ENCODE data around the gene CPM. TPM values are rescaled to one million over a fixed set of nuclear protein-coding genes. Genes with fewer than 3 reads are reported as not detected.

The CPM gene
- total RNA-seq, 1 experiment from 2014 or later: 0.96 TPM

GRCh38 chr12:68808388-68809189 is 124.4 kb downstream of the CPM start (continued):
- TF ChIP-seq USF2 (CRISPR knock-in tag; IDR thresholded peaks at IDR 0.05): no peak
- TF ChIP-seq ZBTB43 (CRISPR knock-in tag; IDR thresholded peaks at IDR 0.05): no peak
- TF ChIP-seq ESRRA (CRISPR knock-in tag; IDR thresholded peaks at IDR 0.05; ENCODE audit: borderline replicate concordance): no peak
- TF ChIP-seq FOXP4 (CRISPR knock-in tag; IDR thresholded peaks at IDR 0.05): no peak
- TF ChIP-seq ZNF423 (CRISPR knock-in tag; IDR thresholded peaks at IDR 0.05): peak; percentile 15; the same call in 1 of the 2 replicates
- TF ChIP-seq GABPB1 (CRISPR knock-in tag; IDR thresholded peaks at IDR 0.05): peak; percentile 16; the same call in 1 of the 2 replicates
- TF ChIP-seq STAT6 (CRISPR knock-in tag; conservative IDR thresholded peaks at IDR 0.05; ENCODE audit: low read depth): no peak
- no peak for TF ChIP-seq TEAD4 (CRISPR knock-in tag; IDR thresholded peaks at IDR 0.05)
- TF ChIP-seq ZNF532 (CRISPR knock-in tag; IDR thresholded peaks at IDR 0.05; ENCODE audit: borderline replicate concordance): no peak
- 0 out of 2 replicates have a peak, but pooled peaks have one; percentile 4 for TF ChIP-seq NFATC4 (CRISPR knock-in tag; IDR thresholded peaks at IDR 0.05)
- TF ChIP-seq SMAD3 (CRISPR knock-in tag; IDR thresholded peaks at IDR 0.05; ENCODE audit: borderline replicate concordance): no peak
- TF ChIP-seq ZNF138 (CRISPR knock-in tag; conservative IDR thresholded peaks at IDR 0.05): no peak
- TF ChIP-seq SMAD4 (CRISPR knock-in tag; IDR thresholded peaks at IDR 0.05): no peak
- TF ChIP-seq IRF2 (CRISPR knock-in tag; IDR thresholded peaks at IDR 0.05; ENCODE audit: borderline replicate concordance, low read depth): no peak
- no peak for TF ChIP-seq TEAD1 (CRISPR knock-in tag; IDR thresholded peaks at IDR 0.05)
- no peak for TF ChIP-seq FOXP1 (CRISPR knock-in tag; IDR thresholded peaks at IDR 0.05; ENCODE audit: borderline replicate concordance)
- no peak for TF ChIP-seq GTF2I (CRISPR knock-in tag; conservative IDR thresholded peaks at IDR 0.05)
- TF ChIP-seq HMGXB4 (CRISPR knock-in tag; IDR thresholded peaks at IDR 0.05): no peak; the same call in 1 of the 2 replicates
- TF ChIP-seq GRHL2 (CRISPR knock-in tag; IDR thresholded peaks at IDR 0.05; ENCODE audit: insufficient replicate concordance, severe bottlenecking): no peak
- no peak for TF ChIP-seq E2F1 (CRISPR knock-in tag; IDR thresholded peaks at IDR 0.05)
- TF ChIP-seq NR2C2 (CRISPR knock-in tag; IDR thresholded peaks at IDR 0.05): peak; percentile 80
- 0 out of 2 replicates have a peak, but pooled peaks have one; percentile 17 for TF ChIP-seq EMX1 (CRISPR knock-in tag; IDR thresholded peaks at IDR 0.05)
- TF ChIP-seq HMGA2 (CRISPR knock-in tag; IDR thresholded peaks at IDR 0.05): no peak

Data from WTC11 (cell line).